ENCODE measurements around the gene CYP4B1.

GRCh38 chr1:46812065-46812963, 13.5 kb downstream of the CYP4B1 start:
- TF ChIP-seq CTCF (conservative IDR thresholded peaks at IDR 0.05) (no peak), ZFX (IDR thresholded peaks at IDR 0.05) (no peak)
